Measurements from ENCODE around the gene ZKSCAN4. TPM values are rescaled to one million over a fixed set of nuclear protein-coding genes. Genes with fewer than 3 reads are reported as not detected.

The ZKSCAN4 gene
- total and polyA plus RNA-seq, 7 donors = 0.83 to 2.2 (median 1.7) TPM

GRCh38 chr6:28274888-28275287 is 22.8 kb upstream of the ZKSCAN4 start:
- H3K9me3 ChIP-seq = no peaks in the 10 kb centered on the region
- no peak overlapping the region for H3K27ac ChIP-seq
- no peak overlapping the region for H3K4me3 ChIP-seq
- no peak for ATAC-seq
- H3K4me1 ChIP-seq = no peaks in the 10 kb centered on the region
- no peak for DNase-seq
- peaks cover 5 to 73% of the 10 kb centered on the region in 2 donors for H3K36me3 ChIP-seq (ENCODE audit: insufficient read depth in 1 of 2, low read depth in 1 of 2)
- TF ChIP-seq, protein P1, sequence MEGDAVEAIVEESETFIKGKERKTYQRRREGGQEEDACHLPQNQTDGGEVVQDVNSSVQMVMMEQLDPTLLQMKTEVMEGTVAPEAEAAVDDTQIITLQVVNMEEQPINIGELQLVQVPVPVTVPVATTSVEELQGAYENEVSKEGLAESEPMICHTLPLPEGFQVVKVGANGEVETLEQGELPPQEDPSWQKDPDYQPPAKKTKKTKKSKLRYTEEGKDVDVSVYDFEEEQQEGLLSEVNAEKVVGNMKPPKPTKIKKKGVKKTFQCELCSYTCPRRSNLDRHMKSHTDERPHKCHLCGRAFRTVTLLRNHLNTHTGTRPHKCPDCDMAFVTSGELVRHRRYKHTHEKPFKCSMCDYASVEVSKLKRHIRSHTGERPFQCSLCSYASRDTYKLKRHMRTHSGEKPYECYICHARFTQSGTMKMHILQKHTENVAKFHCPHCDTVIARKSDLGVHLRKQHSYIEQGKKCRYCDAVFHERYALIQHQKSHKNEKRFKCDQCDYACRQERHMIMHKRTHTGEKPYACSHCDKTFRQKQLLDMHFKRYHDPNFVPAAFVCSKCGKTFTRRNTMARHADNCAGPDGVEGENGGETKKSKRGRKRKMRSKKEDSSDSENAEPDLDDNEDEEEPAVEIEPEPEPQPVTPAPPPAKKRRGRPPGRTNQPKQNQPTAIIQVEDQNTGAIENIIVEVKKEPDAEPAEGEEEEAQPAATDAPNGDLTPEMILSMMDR (IDR thresholded peaks at IDR 0.05) = no peak
- H3K27me3 ChIP-seq (ENCODE audit: insufficient read depth in 3 of 3, low read length in 2 of 3) = no peaks in the 10 kb centered on the region
- intact Hi-C loops (cut with DNase I) = no loop called here

GRCh38 chr6:28269492-28269891 is 17.4 kb upstream of the ZKSCAN4 start:
- H3K4me1 ChIP-seq = peaks cover 27% of the 10 kb centered on the region
- no peaks in the 10 kb centered on the region for H3K27me3 ChIP-seq (ENCODE audit: insufficient read depth in 3 of 3, low read length in 2 of 3)
- H3K27ac ChIP-seq = no peak overlapping the region
- DNase-seq = no peak
- peaks cover 0 to 36% of the 10 kb centered on the region in 2 donors for H3K36me3 ChIP-seq (ENCODE audit: insufficient read depth in 1 of 2, low read depth in 1 of 2)
- no peaks in the 10 kb centered on the region for H3K9me3 ChIP-seq
- intact Hi-C loops (cut with DNase I) = loop anchor here (5.0 kb wide), 2 partner anchors 88 to 132 kb away; no protein-coding TSS in a partner anchor
- TF ChIP-seq, protein P1 (IDR thresholded peaks at IDR 0.05) = no peak
- H3K4me3 ChIP-seq = no peak overlapping the region
- ATAC-seq = peak in 3 of 4 donors; percentile 33 to 47 (median 39)

DNA sequence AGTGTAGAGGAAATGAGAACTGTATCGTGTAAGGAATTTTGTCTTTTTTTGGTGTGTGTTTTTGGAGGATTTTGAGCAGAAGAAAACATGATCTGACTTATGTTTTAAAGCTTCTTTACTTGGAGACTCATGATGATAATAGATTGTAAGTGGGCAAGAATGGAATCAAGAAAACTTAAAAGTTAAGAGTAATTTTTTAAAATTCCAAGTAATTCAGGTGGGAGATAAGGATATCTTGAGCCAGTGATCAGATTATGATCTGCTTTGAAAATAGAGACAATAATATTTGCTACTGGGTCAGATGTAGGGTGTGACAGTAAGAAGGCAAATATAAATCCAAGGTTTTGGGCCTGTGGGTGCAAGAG is 15.6 kb upstream of the ZKSCAN4 start:
- 0 to 5% (median 2%) methylated on average over 1 of the region's 1 CpG for WGBS, 3 donors
- Histone ChIP-seq H3K4me1 (peaks cover 27% of the 10 kb centered on the region), H3K36me3 (ENCODE audit: insufficient read depth in 1 of 2, low read depth in 1 of 2) (peaks cover 0 to 18% of the 10 kb centered on the region in 2 donors), H3K27ac (peak overlapping the region; percentile 78), H3K4me3 (peak overlapping the region; percentile 77), H3K27me3 (ENCODE audit: insufficient read depth in 3 of 3, low read length in 2 of 3) (no peaks in the 10 kb centered on the region), H3K9me3 (no peaks in the 10 kb centered on the region)
- TF ChIP-seq, protein P1 (IDR thresholded peaks at IDR 0.05) = no peak
- ATAC-seq (no peak), DNase-seq (no peak)
- intact Hi-C loops (cut with DNase I) = loop anchor here (2.0 to 5.0 kb wide), 3 partner anchors 15 to 130 kb away; partner anchors contain the start of gene ZKSCAN4 (in 1 of the 2)

DNA sequence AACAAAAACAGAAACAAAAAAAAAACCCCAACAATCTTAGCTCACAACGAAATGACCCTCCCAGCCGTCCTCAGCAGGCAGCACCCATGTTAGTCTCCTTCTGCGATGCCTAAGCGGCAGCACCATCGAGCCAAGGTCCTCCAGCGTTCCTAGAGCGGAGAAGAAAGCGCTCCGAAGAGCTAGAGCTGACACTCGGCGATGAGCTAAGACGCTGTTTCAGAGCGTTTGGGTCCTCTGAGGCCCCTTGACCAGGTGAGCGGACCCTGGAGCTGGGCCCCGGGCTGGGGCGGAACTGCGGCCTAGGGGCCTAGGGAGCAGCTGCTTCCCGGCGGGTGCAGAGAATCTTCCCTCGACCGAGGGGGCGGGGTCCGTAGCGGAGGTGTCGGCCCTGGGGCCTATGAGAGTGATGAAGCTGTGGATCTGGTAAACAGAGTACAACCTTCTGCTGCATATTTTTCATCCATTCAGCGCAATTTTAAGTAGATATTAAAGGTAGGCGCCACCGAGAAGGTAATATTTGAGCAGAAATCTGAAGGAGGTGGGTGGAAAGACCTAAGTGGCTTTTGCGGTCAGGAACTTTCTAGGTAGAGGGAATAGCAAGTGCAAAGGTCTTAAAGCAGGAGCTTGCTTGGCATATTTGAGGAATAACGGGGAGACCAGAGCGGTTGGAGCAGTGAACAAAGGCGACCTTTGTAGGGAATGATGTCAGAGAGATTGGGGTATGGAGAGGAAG is 15.1 kb upstream of the ZKSCAN4 start, which contains the start of gene ZSCAN26:
Gene ZSCAN26 (plus strand): TSS at position 182 of the 733 bp plus-strand sequence. CDS start 4,777 bp downstream, outside the sequence.
- intact Hi-C loops (cut with DNase I) = loop anchor here (2.0 to 5.0 kb wide), 3 partner anchors 14 to 130 kb away; partner anchors contain the start of gene ZKSCAN4 (in 1 of the 2)
- TF ChIP-seq, protein P1 (IDR thresholded peaks at IDR 0.05) = no peak
- DNase-seq (peak; percentile 88 to 93), ATAC-seq (peak; percentile 95 to 99 (median 97))
- WGBS, 3 donors = 1% methylated on average over 32 of the region's 32 CpGs
- H3K36me3 ChIP-seq (ENCODE audit: insufficient read depth in 1 of 2, low read depth in 1 of 2) = peaks cover 2 to 13% of the 10 kb centered on the region in 2 donors
- no peaks in the 10 kb centered on the region for H3K27me3 ChIP-seq (ENCODE audit: insufficient read depth in 3 of 3, low read length in 2 of 3)
- no peaks in the 10 kb centered on the region for H3K9me3 ChIP-seq
- H3K27ac ChIP-seq = peak within 1 kb of the TSS; percentile 78
- peak within 1 kb of the TSS; percentile 77 for H3K4me3 ChIP-seq
- peaks cover 27% of the 10 kb centered on the region for H3K4me1 ChIP-seq

Data from psoas muscle (tissue), 8 donors.